Activated CD4-positive, alpha-beta T cell treated with anti-CD3 and anti-CD28 coated beads, Interleukin-2, amount 50 U/mL, for 16 hours (primary cell): Measurements from ENCODE around the gene TRMU.

ENCODE experiments used
- DNase-seq: peaks from one replicate; pipeline ENCODE4 v3.0.0-alpha.2; 2020

The TRMU gene

GRCh38 chr22:46337870-46338269 lies 2.4 kb downstream of the TRMU start:
- DNase-seq, result no peak

- no peak for DNase-seq
These were observed 3.1 kb downstream of the TRMU start for GRCh38 chr22:46338636-46339035.

GRCh38 chr22:46339956-46340355 lies 4.4 kb downstream of the TRMU start:
- DNase-seq, result no peak

- no peak for DNase-seq
These were observed 5.2 kb downstream of the TRMU start for GRCh38 chr22:46340676-46341075.

- no peak for DNase-seq
These were observed 11.3 kb downstream of the TRMU start for GRCh38 chr22:46346680-46347405.

- DNase-seq, result no peak
These were observed 12.1 kb downstream of the TRMU start for GRCh38 chr22:46347646-46348045.

GRCh38 chr22:46348099-46348695 lies 12.7 kb downstream of the TRMU start:
- DNase-seq, result no peak

- no peak for DNase-seq
These were observed 13.7 kb downstream of the TRMU start for GRCh38 chr22:46349238-46349637.

- DNase-seq, result no peak
These were observed 14.2 kb downstream of the TRMU start for GRCh38 chr22:46349681-46350080.

- no peak for DNase-seq
These were observed 14.6 kb downstream of the TRMU start for GRCh38 chr22:46350121-46350520.

GRCh38 chr22:46350646-46351045 lies 15.1 kb downstream of the TRMU start:
- DNase-seq, result no peak

- no peak for DNase-seq
These were observed 15.7 kb downstream of the TRMU start for GRCh38 chr22:46351131-46351735.

GRCh38 chr22:46351767-46352166 lies 16.3 kb downstream of the TRMU start:
- no peak for DNase-seq

- no peak for DNase-seq
These were observed 16.8 kb downstream of the TRMU start for GRCh38 chr22:46352276-46352675.

- no peak for DNase-seq
These were observed 17.3 kb downstream of the TRMU start for GRCh38 chr22:46352691-46353386.

GRCh38 chr22:46353483-46354105 lies 18.1 kb downstream of the TRMU start:
- no peak for DNase-seq

- no peak for DNase-seq
These were observed 18.9 kb downstream of the TRMU start for GRCh38 chr22:46354176-46354992.

- no peak for DNase-seq
These were observed 19.4 kb downstream of the TRMU start for GRCh38 chr22:46354993-46355305.

- peak; percentile 51 for DNase-seq
These were observed 20.0 kb downstream of the TRMU start for GRCh38 chr22:46355369-46355995.

GRCh38 chr22:46355996-46356471 lies 20.5 kb downstream of the TRMU start:
- no peak for DNase-seq

- no peak for DNase-seq
These were observed 21.3 kb downstream of the TRMU start for GRCh38 chr22:46356496-46357480.
